ENCODE results near the gene SUFU.
A peak's percentile ranks its signal among the peaks of the same experiment; 100 is the strongest.

Gene SUFU

GRCh38 chr10:102668326-102669107 is 164.7 kb downstream of the SUFU start:
- Mint-ChIP-seq H3K27me3 (no peaks in the 10 kb centered on the region), H3K4me3 (peak overlapping the region in 1 of 2 donors; percentile 26), H3K36me3 (ENCODE audit: insufficient read depth) (peaks cover 13% of the 10 kb centered on the region), H3K9me3 (no peaks in the 10 kb centered on the region), H3K4me1 (ENCODE audit: low read depth in 2 of 2) (peaks cover 7 to 12% of the 10 kb centered on the region in 2 donors), H3K27ac (peak overlapping the region; percentile 46 to 65)
- no peak for DNase-seq
- no peak for ATAC-seq (replicated peaks)

- H3K9me3 Mint-ChIP-seq, result no peaks in the 10 kb centered on the region
These were observed 165.7 kb downstream of the SUFU start for GRCh38 chr10:102669206-102670064.

GRCh38 chr10:102670065-102670670 is 166.4 kb downstream of the SUFU start:
- H3K4me1 Mint-ChIP-seq (ENCODE audit: low read depth in 2 of 2), result peaks cover 23 to 26% of the 10 kb centered on the region in 2 donors
- H3K36me3 Mint-ChIP-seq (ENCODE audit: insufficient read depth), result peaks cover 15% of the 10 kb centered on the region
- peak overlapping the region; percentile 20 to 46 for H3K27ac Mint-ChIP-seq
- no peaks in the 10 kb centered on the region for H3K9me3 Mint-ChIP-seq
- no peaks in the 10 kb centered on the region for H3K27me3 Mint-ChIP-seq
- H3K4me3 Mint-ChIP-seq, result no peak overlapping the region
- ATAC-seq (replicated peaks) (no peak), DNase-seq (no peak)

More at GRCh38 chr10:102669206-102670064, 165.7 kb downstream of the SUFU start:
- peaks cover 16% of the 10 kb centered on the region for H3K36me3 Mint-ChIP-seq (ENCODE audit: insufficient read depth)
- DNase-seq (no peak), ATAC-seq (replicated peaks) (no peak)
- H3K27me3 Mint-ChIP-seq, result no peaks in the 10 kb centered on the region
- H3K4me1 Mint-ChIP-seq (ENCODE audit: low read depth in 2 of 2), result peaks cover 16 to 18% of the 10 kb centered on the region in 2 donors
- H3K4me3 Mint-ChIP-seq, result no peak overlapping the region
- peak overlapping the region; percentile 20 to 46 for H3K27ac Mint-ChIP-seq

- Mint-ChIP-seq H3K27ac (no peak overlapping the region), H3K9me3 (no peaks in the 10 kb centered on the region), H3K36me3 (ENCODE audit: insufficient read depth) (peaks cover 12% of the 10 kb centered on the region), H3K4me1 (ENCODE audit: low read depth in 2 of 2) (peaks cover 25 to 30% of the 10 kb centered on the region in 2 donors), H3K27me3 (no peaks in the 10 kb centered on the region), H3K4me3 (no peak overlapping the region)
- DNase-seq (no peak), ATAC-seq (replicated peaks) (no peak)
These were observed 167.2 kb downstream of the SUFU start for GRCh38 chr10:102670871-102671434.

GRCh38 chr10:102673236-102673818 is 169.6 kb downstream of the SUFU start:
- H3K27me3 Mint-ChIP-seq, result no peaks in the 10 kb centered on the region
- ATAC-seq (replicated peaks) (no peak), DNase-seq (no peak)
- H3K9me3 Mint-ChIP-seq, result no peaks in the 10 kb centered on the region
- peak overlapping the region; percentile 57 to 94 for H3K27ac Mint-ChIP-seq
- peaks cover 5% of the 10 kb centered on the region for H3K36me3 Mint-ChIP-seq (ENCODE audit: insufficient read depth)
- H3K4me1 Mint-ChIP-seq (ENCODE audit: low read depth in 2 of 2), result peaks cover 20 to 22% of the 10 kb centered on the region in 2 donors
- peak overlapping the region; percentile 66 to 70 for H3K4me3 Mint-ChIP-seq

- peak overlapping the region; percentile 57 to 94 for H3K27ac Mint-ChIP-seq
- peak overlapping the region; percentile 66 to 70 for H3K4me3 Mint-ChIP-seq
- DNase-seq, result peak; percentile 48 to 60 (median 50)
These were observed 170.2 kb downstream of the SUFU start for GRCh38 chr10:102673819-102674511.

GRCh38 chr10:102674566-102674965 is 170.8 kb downstream of the SUFU start:
- H3K36me3 Mint-ChIP-seq (ENCODE audit: insufficient read depth), result peaks cover 4% of the 10 kb centered on the region
- H3K27ac Mint-ChIP-seq, result peak overlapping the region; percentile 57 to 94
- peaks cover 18 to 20% of the 10 kb centered on the region in 2 donors for H3K4me1 Mint-ChIP-seq (ENCODE audit: low read depth in 2 of 2)
- DNase-seq (no peak), ATAC-seq (replicated peaks) (peak; percentile 45)
- peak overlapping the region; percentile 66 to 70 for H3K4me3 Mint-ChIP-seq
- H3K27me3 Mint-ChIP-seq, result no peaks in the 10 kb centered on the region
- no peaks in the 10 kb centered on the region for H3K9me3 Mint-ChIP-seq

More at GRCh38 chr10:102673819-102674511, 170.2 kb downstream of the SUFU start:
- H3K4me1 Mint-ChIP-seq (ENCODE audit: low read depth in 2 of 2), result peaks cover 20% of the 10 kb centered on the region in 2 donors
- H3K36me3 Mint-ChIP-seq (ENCODE audit: insufficient read depth), result peaks cover 4% of the 10 kb centered on the region
- peak; percentile 96 for ATAC-seq (replicated peaks)
- H3K9me3 Mint-ChIP-seq, result no peaks in the 10 kb centered on the region
- H3K27me3 Mint-ChIP-seq, result no peaks in the 10 kb centered on the region

- peak overlapping the region; percentile 66 to 70 for H3K4me3 Mint-ChIP-seq
- DNase-seq (no peak), ATAC-seq (replicated peaks) (no peak)
- H3K4me1 Mint-ChIP-seq (ENCODE audit: low read depth in 2 of 2), result peaks cover 18 to 20% of the 10 kb centered on the region in 2 donors
- no peaks in the 10 kb centered on the region for H3K9me3 Mint-ChIP-seq
- no peak overlapping the region for H3K27ac Mint-ChIP-seq
- H3K27me3 Mint-ChIP-seq, result no peaks in the 10 kb centered on the region
- H3K36me3 Mint-ChIP-seq (ENCODE audit: insufficient read depth), result peaks cover 4% of the 10 kb centered on the region
These were observed 171.4 kb downstream of the SUFU start for GRCh38 chr10:102675011-102675665.

GRCh38 chr10:102675666-102676533 is 172.1 kb downstream of the SUFU start:
- no peak for DNase-seq
- H3K9me3 Mint-ChIP-seq, result no peaks in the 10 kb centered on the region
- no peak overlapping the region for H3K27ac Mint-ChIP-seq
- peak overlapping the region in 1 of 2 donors; percentile 66 for H3K4me3 Mint-ChIP-seq
- H3K36me3 Mint-ChIP-seq (ENCODE audit: insufficient read depth), result peaks cover 11% of the 10 kb centered on the region
- no peaks in the 10 kb centered on the region for H3K27me3 Mint-ChIP-seq
- H3K4me1 Mint-ChIP-seq (ENCODE audit: low read depth in 2 of 2), result peaks cover 18 to 20% of the 10 kb centered on the region in 2 donors
- no peak for ATAC-seq (replicated peaks)

- peaks cover 18 to 20% of the 10 kb centered on the region in 2 donors for H3K4me1 Mint-ChIP-seq (ENCODE audit: low read depth in 2 of 2)
These were observed 173.0 kb downstream of the SUFU start for GRCh38 chr10:102676534-102677315.

More at GRCh38 chr10:102676534-102677315, 173.0 kb downstream of the SUFU start:
- Mint-ChIP-seq H3K27me3 (no peaks in the 10 kb centered on the region), H3K9me3 (no peaks in the 10 kb centered on the region), H3K27ac (no peak overlapping the region), H3K36me3 (ENCODE audit: insufficient read depth) (peaks cover 11% of the 10 kb centered on the region), H3K4me3 (no peak overlapping the region)
- ATAC-seq (replicated peaks), result no peak
- no peak for DNase-seq

Measured in effector memory CD8-positive, alpha-beta T cell (primary cell).